Measurements from ENCODE around the gene TTC3.

DNA sequence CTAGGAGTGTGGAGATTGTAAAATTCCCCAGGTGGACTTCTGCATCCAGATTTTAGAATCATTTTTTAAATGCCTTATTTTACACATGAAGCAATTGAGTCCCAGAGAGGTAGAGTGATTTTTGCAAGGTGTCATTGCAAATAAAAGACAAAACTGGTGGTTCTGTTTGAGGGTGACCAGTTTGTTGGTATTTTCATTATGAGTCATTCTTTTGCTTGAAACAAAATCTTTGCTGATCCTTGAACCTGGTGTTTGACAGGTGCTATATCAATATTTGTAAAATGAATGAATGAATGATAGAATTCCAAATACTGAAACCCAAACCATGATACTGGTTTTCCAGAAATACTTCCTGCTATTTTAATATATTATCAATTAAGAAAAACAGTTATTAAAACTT, 44.1 kb downstream of the TTC3 start:
- TF ChIP-seq EZH2 (IDR thresholded peaks at IDR 0.05) (no peak), POLR2AphosphoS5 (IDR thresholded peaks at IDR 0.05; ENCODE audit: borderline replicate concordance, low read depth, low read length) (no peak)
